GM12892 (cell line): ENCODE data around the gene RPS6KB2.

ENCODE experiments used
- POLR2A ChIP-seq: IDR thresholded peaks from 2 replicates; pipeline ENCODE4 v1.6.1; 2011; ENCODE audit warnings: low read depth, low read length, control low read depth
- POLR2AphosphoS5 ChIP-seq: IDR thresholded peaks from 2 replicates; pipeline ENCODE4 v1.6.1; 2011; ENCODE audit warnings: low read depth, low read length, control low read depth

DNA sequence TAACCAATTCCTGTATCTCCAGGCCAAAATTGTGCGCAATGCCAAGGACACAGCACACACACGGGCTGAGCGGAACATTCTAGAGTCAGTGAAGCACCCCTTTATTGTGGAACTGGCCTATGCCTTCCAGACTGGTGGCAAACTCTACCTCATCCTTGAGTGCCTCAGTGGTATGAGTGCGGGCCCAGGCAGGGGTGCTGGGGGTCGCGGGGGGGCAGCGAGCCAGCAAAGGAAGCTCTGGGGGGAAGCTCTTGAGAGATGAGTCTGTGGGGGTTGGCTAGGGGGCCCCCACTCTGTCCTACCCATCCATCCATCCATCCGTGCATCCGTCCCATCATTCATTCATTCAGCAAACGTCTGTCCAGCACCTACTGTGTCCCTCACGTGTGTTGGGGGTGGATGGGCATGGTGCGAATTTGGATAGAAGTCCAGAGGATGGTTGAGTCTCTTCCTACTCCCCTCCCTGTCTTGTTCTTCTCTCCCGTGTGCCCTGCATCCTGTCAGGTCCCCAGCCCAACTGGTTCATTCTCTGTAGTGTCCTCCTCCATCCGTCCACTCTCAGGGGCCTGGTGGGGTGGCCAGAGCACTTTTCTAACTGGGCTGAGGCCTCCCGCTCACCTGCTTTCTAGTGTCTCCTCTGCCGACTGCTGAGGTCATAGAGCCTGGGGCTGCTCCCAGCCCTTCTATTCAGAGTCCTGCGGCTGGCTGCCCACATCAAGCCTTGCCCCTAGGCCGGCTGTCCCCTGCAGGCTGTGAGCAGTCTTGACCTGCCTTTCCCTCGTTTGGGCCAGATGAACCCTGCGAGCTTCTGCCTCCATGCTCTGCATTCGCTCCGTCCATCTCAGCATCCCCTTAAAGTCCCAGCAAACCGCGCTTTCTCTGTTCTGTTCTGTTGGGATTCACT lies 3.3 kb downstream of the RPS6KB2 start:
- TF ChIP-seq POLR2A (no peak), POLR2AphosphoS5 (peak; percentile 74; the same call in 1 of the 2 replicates)
